ENCODE measurements around the gene DNAJC5G. TPM values are rescaled to one million over a fixed set of nuclear protein-coding genes. Genes with fewer than 3 reads are reported as not detected.
A peak's percentile ranks its signal among the peaks of the same experiment; 100 is the strongest.

The DNAJC5G gene
- total and polyA plus RNA-seq, 2 donors (not counting 1 experiment from before 2014, with no cell fraction given), result not detected

- Mint-ChIP-seq H3K9me3 (ENCODE audit: insufficient read depth) (no peaks in the 10 kb centered on the region), H3K4me1 (peaks cover 35% of the 10 kb centered on the region), H3K27ac (peak overlapping the region; percentile 18), H3K4me3 (peak overlapping the region; percentile 60), H3K27me3 (peaks cover 67% of the 10 kb centered on the region)
- peak; percentile 33 for TF ChIP-seq EZH2 (IDR thresholded peaks at IDR 0.05; ENCODE audit: borderline replicate concordance, insufficient read depth, low read depth, low read length, poor library complexity, severe bottlenecking)
- no peak for TF ChIP-seq CTCF (IDR thresholded peaks at IDR 0.05)
- no peak overlapping the region for H3K9ac ChIP-seq (ENCODE audit: low read length)
- no peaks in the 10 kb centered on the region for H3K36me3 ChIP-seq (replicated peaks in 1 of 2; ENCODE audit: control extremely low read depth in 1 of 2, control insufficient read depth in 1 of 2, extremely low read depth in 1 of 2, insufficient read depth in 2 of 2, low read length in 1 of 2)
- ChIA-PET CTCF (interaction anchor here (0.5 kb wide), 1 partner anchor 418 kb away, joined by 3 read pairs; no protein-coding TSS in a partner anchor), POLR2A (no interaction called here)
- H3K4me3 ChIP-seq (ENCODE audit: control extremely low read depth in 1 of 5, extremely low read depth in 1 of 5, insufficient read depth in 1 of 5, low read depth in 2 of 5, low read length in 4 of 5), result no peak overlapping the region
- H3K9me3 ChIP-seq (ENCODE audit: control extremely low read depth in 1 of 3, control insufficient read depth in 2 of 3, insufficient read depth in 1 of 3, low read length in 2 of 3), result peaks cover 0 to 8% (median 0%) of the 10 kb centered on the region in 3 donors
- ATAC-seq (ENCODE audit: low read depth) (no peak), DNase-seq (peak; percentile 29)
- no peaks in the 10 kb centered on the region for H3K79me2 ChIP-seq (ENCODE audit: control insufficient read depth, insufficient read depth, low read length)
- H3K4me2 ChIP-seq (replicated peaks; ENCODE audit: low read depth, low read length, poor library complexity, severe bottlenecking), result peak overlapping the region; percentile 99
- no peak overlapping the region for H3K27ac ChIP-seq (ENCODE audit: low read length in 2 of 2)
- intact Hi-C loops (cut with micrococcal nuclease), result loop anchor here (5.0 kb wide), 1 partner anchor 41 kb away; no protein-coding TSS in a partner anchor
- H3K4me1 ChIP-seq (ENCODE audit: control insufficient read depth in 2 of 2, insufficient read depth in 2 of 2, low read length in 2 of 2), result peaks cover 35 to 38% of the 10 kb centered on the region in 2 donors
- H4K20me1 ChIP-seq (ENCODE audit: control insufficient read depth, insufficient read depth, low read length, poor library complexity, severe bottlenecking), result no peaks in the 10 kb centered on the region
- 73% methylated on average over 5 of the region's 11 CpGs for WGBS (ENCODE audit: insufficient coverage)
- H3K27me3 ChIP-seq (replicated peaks in 1 of 4; ENCODE audit: control extremely low read depth in 1 of 4, control insufficient read depth in 3 of 4, insufficient read depth in 4 of 4, low read length in 3 of 4), result peaks cover 0 to 90% (median 36%) of the 10 kb centered on the region in 4 experiments
- H2AFZ ChIP-seq (ENCODE audit: insufficient read depth, low read depth, low read length, poor library complexity, severe bottlenecking), result no peak overlapping the region
These were observed 13.8 kb upstream of the DNAJC5G start for GRCh38 chr2:27261241-27261925.

- Histone ChIP-seq H3K27ac (ENCODE audit: low read length in 2 of 2) (no peak overlapping the region), H3K27me3 (replicated peaks in 1 of 4; ENCODE audit: control extremely low read depth in 1 of 4, control insufficient read depth in 3 of 4, insufficient read depth in 4 of 4, low read length in 3 of 4) (peaks cover 0 to 89% (median 34%) of the 10 kb centered on the region in 4 experiments), H3K9ac (ENCODE audit: low read length) (peak overlapping the region; percentile 74), H4K20me1 (ENCODE audit: control insufficient read depth, insufficient read depth, low read length, poor library complexity, severe bottlenecking) (no peaks in the 10 kb centered on the region), H2AFZ (ENCODE audit: insufficient read depth, low read depth, low read length, poor library complexity, severe bottlenecking) (peak overlapping the region; percentile 76), H3K9me3 (ENCODE audit: control extremely low read depth in 1 of 3, control insufficient read depth in 2 of 3, insufficient read depth in 1 of 3, low read length in 2 of 3) (peaks cover 0 to 8% (median 0%) of the 10 kb centered on the region in 3 donors), H3K4me1 (ENCODE audit: control insufficient read depth in 2 of 2, insufficient read depth in 2 of 2, low read length in 2 of 2) (peaks cover 35 to 38% of the 10 kb centered on the region in 2 donors), H3K79me2 (ENCODE audit: control insufficient read depth, insufficient read depth, low read length) (no peaks in the 10 kb centered on the region), H3K36me3 (replicated peaks in 1 of 2; ENCODE audit: control extremely low read depth in 1 of 2, control insufficient read depth in 1 of 2, extremely low read depth in 1 of 2, insufficient read depth in 2 of 2, low read length in 1 of 2) (no peaks in the 10 kb centered on the region), H3K4me2 (replicated peaks; ENCODE audit: low read depth, low read length, poor library complexity, severe bottlenecking) (peak overlapping the region; percentile 99), H3K4me3 (ENCODE audit: control extremely low read depth in 1 of 5, extremely low read depth in 1 of 5, insufficient read depth in 1 of 5, low read depth in 2 of 5, low read length in 4 of 5) (no peak overlapping the region)
- peak overlapping the region; percentile 60 for H3K4me3 Mint-ChIP-seq
- CTCF ChIA-PET, result interaction anchor here (0.5 kb wide), 1 partner anchor 418 kb away, joined by 3 read pairs; no protein-coding TSS in a partner anchor
- POLR2A ChIA-PET, result no interaction called here
- H3K27me3 Mint-ChIP-seq, result peaks cover 62% of the 10 kb centered on the region
- H3K27ac Mint-ChIP-seq, result no peak overlapping the region
- H3K9me3 Mint-ChIP-seq (ENCODE audit: insufficient read depth), result no peaks in the 10 kb centered on the region
- ATAC-seq (ENCODE audit: low read depth) (no peak), DNase-seq (peak; percentile 36)
- whole genome bisulfite sequencing (ENCODE audit: insufficient coverage), result 5% methylated on average over 40 of the region's 40 CpGs
- peaks cover 35% of the 10 kb centered on the region for H3K4me1 Mint-ChIP-seq
- intact Hi-C loops (cut with micrococcal nuclease), result loop anchor here (5.0 kb wide), 1 partner anchor 40 kb away; no protein-coding TSS in a partner anchor
- TF ChIP-seq CTCF (IDR thresholded peaks at IDR 0.05) (no peak), EZH2 (IDR thresholded peaks at IDR 0.05; ENCODE audit: borderline replicate concordance, insufficient read depth, low read depth, low read length, poor library complexity, severe bottlenecking) (no peak)
These were observed 13.3 kb upstream of the DNAJC5G start for GRCh38 chr2:27261926-27262298.

Data from B cell (primary cell).